Dendritic cell treated with granulocyte-macrophage colony-stimulating factor and Interleukin-4, amounts not matched to agents 40 ng/mL and 50 ng/mL, for 4 days (primary cell): ENCODE data around the gene ACAT1.
"Not testable (repeated sequence)": the region's sequence is repeated elsewhere in the genome, so short reads cannot be mapped to it uniquely, and the experiment has no call there.

Source experiments
- H3K27ac Mint-ChIP-seq: one replicate; pipeline ENCODE4 v1.8.0; 2022; ENCODE audit warnings: mild to moderate bottlenecking, mixed read lengths
- H3K27me3 Mint-ChIP-seq: one replicate; pipeline ENCODE4 v1.8.0; 2022; ENCODE audit warnings: mild to moderate bottlenecking, mixed read lengths
- H3K36me3 Mint-ChIP-seq: one replicate; pipeline ENCODE4 v1.8.0; 2022; ENCODE audit warnings: low read depth, mixed read lengths
- H3K4me1 Mint-ChIP-seq: one replicate; pipeline ENCODE4 v1.8.0; 2022; ENCODE audit warnings: low read depth, mixed read lengths
- H3K4me3 Mint-ChIP-seq: one replicate; pipeline ENCODE4 v1.8.0; 2022; ENCODE audit warnings: mild to moderate bottlenecking, moderate library complexity, mixed read lengths
- H3K9me3 Mint-ChIP-seq: one replicate; pipeline ENCODE4 v1.8.0; 2022; ENCODE audit warnings: mixed read lengths
- intact Hi-C: fragments of 100-400 bp; cut with micrococcal nuclease; formaldehyde crosslinking; loops from one replicate; pipeline ENCODE4 v1.15.0; 2022

Gene ACAT1

GRCh38 chr11:108125096-108125495, 3.7 kb downstream of the ACAT1 start:
- H3K4me3 Mint-ChIP-seq = no peak overlapping the region
- no peaks in the 10 kb centered on the region for H3K27me3 Mint-ChIP-seq
- no peaks in the 10 kb centered on the region for H3K9me3 Mint-ChIP-seq
- H3K36me3 Mint-ChIP-seq = peaks cover 23% of the 10 kb centered on the region
- peak overlapping the region; percentile 70 for H3K27ac Mint-ChIP-seq
- H3K4me1 Mint-ChIP-seq = peaks cover 48% of the 10 kb centered on the region
- intact Hi-C loops = loop anchor here (10.0 kb wide), 1 partner anchor 100 kb away; the partner anchor contains the start of genes ATM and NPAT

DNA sequence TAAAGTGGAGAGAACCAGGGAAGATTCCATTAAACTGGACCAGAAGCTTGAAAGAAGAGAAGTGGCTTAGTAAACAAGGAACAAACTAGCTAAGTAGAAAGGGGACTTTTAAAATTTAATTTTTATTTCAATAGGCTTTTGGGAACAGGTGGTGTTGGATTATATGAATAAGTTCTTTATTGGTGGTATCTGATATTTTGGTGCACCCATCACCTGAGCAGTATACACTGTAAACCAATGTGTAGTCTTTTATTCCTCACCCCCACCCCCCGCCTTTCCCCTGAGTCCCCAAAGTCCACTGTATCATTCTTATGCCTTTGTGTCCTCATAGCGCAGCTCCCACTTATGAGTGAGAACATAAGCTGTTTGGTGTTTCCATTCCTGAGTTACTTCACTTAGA, 7.4 kb downstream of the ACAT1 start:
- H3K36me3 Mint-ChIP-seq = peaks cover 31% of the 10 kb centered on the region
- H3K4me3 Mint-ChIP-seq = no peak overlapping the region
- H3K27me3 Mint-ChIP-seq = no peaks in the 10 kb centered on the region
- H3K27ac Mint-ChIP-seq = no peak overlapping the region
- H3K9me3 Mint-ChIP-seq = no peaks in the 10 kb centered on the region
- intact Hi-C loops = loop anchor here (10.0 kb wide), 1 partner anchor 96 kb away; the partner anchor contains the start of genes ATM and NPAT
- peaks cover 26% of the 10 kb centered on the region for H3K4me1 Mint-ChIP-seq

GRCh38 chr11:108131993-108132392, 10.6 kb downstream of the ACAT1 start:
- no peaks in the 10 kb centered on the region for H3K4me1 Mint-ChIP-seq

DNA sequence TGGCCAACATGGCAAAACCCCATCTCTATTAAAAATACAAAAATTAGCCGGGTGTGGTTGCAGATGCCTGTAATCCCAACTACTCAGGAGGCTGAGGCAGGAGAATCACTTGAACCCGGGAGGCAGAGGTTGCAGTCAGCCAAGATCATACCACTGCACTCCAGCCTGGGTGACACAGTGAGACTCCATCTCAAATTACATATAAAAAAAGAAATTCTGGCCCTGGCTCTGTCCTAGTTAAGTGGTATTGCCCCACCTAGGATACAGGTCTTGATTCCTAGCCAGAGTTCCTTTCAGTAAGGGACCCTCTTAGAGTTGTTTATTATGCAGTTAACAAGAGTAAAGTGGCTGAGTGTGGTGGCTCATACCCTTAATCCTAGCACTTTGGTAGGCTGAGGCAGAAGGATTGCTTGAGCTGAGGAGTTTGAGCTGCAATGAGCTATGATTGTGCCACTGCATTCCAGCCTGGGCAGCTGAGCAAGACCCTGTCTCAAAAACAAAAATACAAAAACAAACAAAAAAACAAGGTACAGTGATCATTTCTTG, 11.7 kb downstream of the ACAT1 start:
- H3K4me1 Mint-ChIP-seq, H3K4me3 Mint-ChIP-seq, H3K27ac Mint-ChIP-seq, intact Hi-C loops, H3K27me3 Mint-ChIP-seq, H3K9me3 Mint-ChIP-seq: not testable (repeated sequence)
- H3K36me3 Mint-ChIP-seq = peaks cover 42% of the 10 kb centered on the region

More at GRCh38 chr11:108131993-108132392, 10.6 kb downstream of the ACAT1 start:
- Mint-ChIP-seq H3K4me3 (no peak overlapping the region), H3K27me3 (no peaks in the 10 kb centered on the region), H3K27ac (no peak overlapping the region), H3K9me3 (no peaks in the 10 kb centered on the region), H3K36me3 (peaks cover 39% of the 10 kb centered on the region)
- intact Hi-C loops = no loop called here

DNA sequence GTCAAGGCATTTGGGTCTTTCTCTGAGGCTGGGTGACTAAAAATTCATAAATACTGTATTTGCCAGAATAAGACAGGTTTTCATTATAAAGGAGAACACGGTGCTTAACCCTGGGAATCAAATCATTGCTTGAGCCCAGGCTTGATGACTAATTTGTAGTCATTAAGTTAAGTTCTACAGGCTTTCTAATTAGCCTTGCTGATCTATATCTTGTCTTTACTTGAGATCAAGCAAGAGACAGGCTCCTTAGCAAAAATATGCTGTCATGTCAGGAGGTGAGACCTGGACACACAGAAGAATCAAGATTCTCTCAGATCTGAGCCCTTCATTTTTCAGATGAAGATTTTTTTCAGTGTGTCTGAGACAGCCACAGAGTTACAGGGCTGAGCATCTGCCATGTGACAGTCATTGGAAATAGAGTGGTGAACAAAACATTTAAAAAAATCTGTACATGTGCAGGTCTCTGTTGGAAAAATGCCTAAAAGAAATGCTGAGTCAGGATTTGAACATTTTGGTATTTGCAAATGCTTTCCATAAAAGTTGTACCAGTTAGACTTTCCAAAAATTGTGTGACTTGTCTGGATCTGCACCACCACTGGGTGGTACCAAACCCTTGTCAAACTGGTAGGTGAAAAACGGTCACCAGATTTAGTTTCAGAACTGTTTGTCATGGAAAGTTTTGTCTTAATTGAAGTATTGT, 14.6 kb downstream of the ACAT1 start:
- intact Hi-C loops = no loop called here
- Mint-ChIP-seq H3K4me1 (no peaks in the 10 kb centered on the region), H3K36me3 (peaks cover 57% of the 10 kb centered on the region), H3K9me3 (no peaks in the 10 kb centered on the region), H3K27ac (no peak overlapping the region), H3K27me3 (no peaks in the 10 kb centered on the region), H3K4me3 (no peak overlapping the region)

DNA sequence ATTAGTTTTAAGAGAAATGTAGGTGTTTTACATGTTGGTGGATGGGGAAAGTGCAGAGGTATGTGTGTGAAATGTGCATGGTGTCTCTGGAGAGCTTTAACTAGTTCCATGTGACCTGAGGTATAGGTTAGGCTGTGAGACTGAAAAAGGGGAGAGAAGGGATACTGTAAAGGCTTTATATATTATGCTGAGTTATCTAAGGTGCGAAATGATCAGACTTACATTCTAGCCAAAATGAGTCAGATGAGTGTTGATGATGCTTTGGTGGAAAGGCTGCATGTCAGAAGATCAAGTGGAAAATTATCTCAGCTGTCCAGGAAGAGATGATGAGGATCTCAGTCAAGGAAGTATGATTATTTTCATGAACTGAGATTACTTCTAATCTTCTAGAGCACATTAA, 15.8 kb downstream of the ACAT1 start:
- intact Hi-C loops = no loop called here
- peaks cover 64% of the 10 kb centered on the region for H3K36me3 Mint-ChIP-seq
- no peak overlapping the region for H3K4me3 Mint-ChIP-seq
- H3K27me3 Mint-ChIP-seq = no peaks in the 10 kb centered on the region
- no peaks in the 10 kb centered on the region for H3K9me3 Mint-ChIP-seq
- H3K4me1 Mint-ChIP-seq = no peaks in the 10 kb centered on the region
- H3K27ac Mint-ChIP-seq = no peak overlapping the region

- no peaks in the 10 kb centered on the region for H3K4me1 Mint-ChIP-seq
- no peaks in the 10 kb centered on the region for H3K27me3 Mint-ChIP-seq
- H3K27ac Mint-ChIP-seq = no peak overlapping the region
- no peaks in the 10 kb centered on the region for H3K9me3 Mint-ChIP-seq
- intact Hi-C loops = no loop called here
- H3K4me3 Mint-ChIP-seq = no peak overlapping the region
- H3K36me3 Mint-ChIP-seq = peaks cover 88% of the 10 kb centered on the region
These were observed 20.9 kb downstream of the ACAT1 start for GRCh38 chr11:108142304-108142703.

- Mint-ChIP-seq H3K36me3 (peaks cover 88% of the 10 kb centered on the region), H3K9me3 (no peaks in the 10 kb centered on the region), H3K27ac (no peak overlapping the region), H3K4me3 (no peak overlapping the region), H3K4me1 (no peaks in the 10 kb centered on the region), H3K27me3 (no peaks in the 10 kb centered on the region)
- intact Hi-C loops = no loop called here
These were observed 23.2 kb downstream of the ACAT1 start for GRCh38 chr11:108144615-108145014.

- intact Hi-C loops = no loop called here
- Mint-ChIP-seq H3K9me3 (no peaks in the 10 kb centered on the region), H3K36me3 (peaks cover 98% of the 10 kb centered on the region), H3K27ac (no peak overlapping the region), H3K4me1 (no peaks in the 10 kb centered on the region), H3K4me3 (no peak overlapping the region), H3K27me3 (no peaks in the 10 kb centered on the region)
These were observed 25.8 kb downstream of the ACAT1 start for GRCh38 chr11:108147150-108147549.

DNA sequence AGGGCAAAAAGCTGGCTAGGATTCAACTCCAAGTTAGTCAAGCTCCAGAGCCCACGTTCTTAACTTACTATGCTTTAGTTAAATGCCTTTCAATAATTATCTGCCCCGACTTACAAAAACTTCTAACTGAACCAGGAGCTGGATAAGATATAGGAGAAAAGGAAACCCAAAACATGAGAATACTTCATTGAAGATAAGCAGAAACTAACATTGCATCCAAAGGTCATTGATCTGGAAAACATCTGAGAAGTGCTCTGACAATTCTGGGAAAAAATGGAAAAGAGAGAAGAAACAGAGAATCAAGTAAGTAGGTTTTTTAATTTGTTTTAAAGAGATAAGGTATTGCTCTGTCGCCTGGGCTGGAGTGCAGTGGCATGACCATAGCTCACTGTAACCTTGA, 27.2 kb downstream of the ACAT1 start:
- Mint-ChIP-seq H3K9me3 (no peaks in the 10 kb centered on the region), H3K27ac (no peak overlapping the region), H3K36me3 (peaks cover 90% of the 10 kb centered on the region), H3K27me3 (no peaks in the 10 kb centered on the region), H3K4me1 (no peaks in the 10 kb centered on the region), H3K4me3 (no peak overlapping the region)
- intact Hi-C loops = no loop called here

DNA sequence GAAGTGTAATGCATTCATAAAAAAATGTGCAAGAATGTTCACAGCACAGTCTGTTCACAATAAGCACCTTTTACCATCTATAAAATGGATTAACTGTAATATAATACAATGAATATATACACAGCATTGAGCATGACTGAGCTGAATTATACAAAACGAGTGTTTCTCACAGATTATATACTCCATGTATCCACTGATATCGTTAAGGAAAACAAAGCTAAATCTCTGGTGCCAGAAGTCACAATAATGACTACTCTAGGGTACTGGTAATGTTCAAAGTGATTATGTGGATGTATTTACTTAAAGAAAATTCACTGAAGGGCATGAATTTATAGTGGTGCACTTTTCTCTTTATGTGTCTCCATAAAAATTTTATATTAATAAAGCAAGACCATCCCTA, 33.2 kb downstream of the ACAT1 start:
- H3K4me3 Mint-ChIP-seq = no peak overlapping the region
- intact Hi-C loops = no loop called here
- no peaks in the 10 kb centered on the region for H3K27me3 Mint-ChIP-seq
- peaks cover 65% of the 10 kb centered on the region for H3K36me3 Mint-ChIP-seq
- H3K27ac Mint-ChIP-seq = no peak overlapping the region
- H3K9me3 Mint-ChIP-seq = no peaks in the 10 kb centered on the region
- no peaks in the 10 kb centered on the region for H3K4me1 Mint-ChIP-seq

GRCh38 chr11:108160970-108161566, 39.7 kb downstream of the ACAT1 start:
- H3K9me3 Mint-ChIP-seq = no peaks in the 10 kb centered on the region
- H3K4me3 Mint-ChIP-seq = no peak overlapping the region
- intact Hi-C loops = no loop called here
- peaks cover 12% of the 10 kb centered on the region for H3K4me1 Mint-ChIP-seq
- H3K27me3 Mint-ChIP-seq = no peaks in the 10 kb centered on the region
- H3K36me3 Mint-ChIP-seq = peaks cover 48% of the 10 kb centered on the region
- peak overlapping the region; percentile 22 for H3K27ac Mint-ChIP-seq

DNA sequence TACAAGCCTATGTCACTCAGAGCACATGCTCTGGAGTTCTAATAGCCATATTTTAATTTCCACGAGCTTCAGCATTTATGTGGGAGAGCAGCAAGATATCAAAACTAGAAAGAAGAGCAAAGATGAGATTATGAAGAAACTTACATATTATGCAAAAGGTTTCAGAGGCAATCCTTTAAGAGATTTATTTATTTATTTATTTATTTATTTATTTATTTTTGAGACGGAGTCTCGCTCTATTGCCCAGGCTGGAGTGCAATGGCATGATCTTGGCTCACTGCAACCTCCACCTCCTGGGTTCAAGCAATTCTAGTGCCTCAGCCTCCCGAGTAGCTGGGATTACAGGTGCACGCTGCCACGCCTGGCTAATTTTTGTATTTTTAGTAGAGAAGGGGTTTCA, 41.5 kb downstream of the ACAT1 start:
- H3K4me3 Mint-ChIP-seq, H3K27ac Mint-ChIP-seq, intact Hi-C loops, H3K9me3 Mint-ChIP-seq, H3K27me3 Mint-ChIP-seq: not testable (repeated sequence)
- H3K4me1 Mint-ChIP-seq = peaks cover 12% of the 10 kb centered on the region
- peaks cover 60% of the 10 kb centered on the region for H3K36me3 Mint-ChIP-seq

DNA sequence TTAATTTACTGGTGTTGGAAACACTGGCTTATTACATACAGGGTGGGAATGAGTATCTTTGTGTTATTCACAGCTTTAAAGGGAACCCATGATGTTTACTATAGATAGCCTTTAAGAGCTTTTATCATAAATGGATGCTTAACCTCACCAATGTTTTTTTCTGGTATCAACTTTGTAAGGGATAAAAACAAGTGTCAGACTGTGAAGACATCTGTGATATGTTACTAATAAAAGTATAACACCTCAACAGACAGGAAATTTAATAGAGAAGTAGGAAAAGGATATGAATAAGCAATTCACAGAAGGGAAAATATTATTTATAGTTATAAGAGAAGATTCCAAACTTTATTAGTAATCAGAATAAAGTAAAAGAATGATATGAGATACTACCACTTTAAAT, 46.3 kb downstream of the ACAT1 start:
- Mint-ChIP-seq H3K9me3 (no peaks in the 10 kb centered on the region), H3K4me3 (no peak overlapping the region), H3K27ac (no peak overlapping the region), H3K4me1 (no peaks in the 10 kb centered on the region), H3K27me3 (no peaks in the 10 kb centered on the region), H3K36me3 (peaks cover 72% of the 10 kb centered on the region)
- intact Hi-C loops = no loop called here
